CD4-positive, alpha-beta T cell treated with Interleukin-15 for 1 hour (primary cell): ENCODE data around the gene CRIM1.

Source experiments
- DNase-seq: peaks from one replicate; pipeline ENCODE4 v3.0.0-alpha.2; 2020

The CRIM1 gene

GRCh38 chr2:36427790-36428243 lies 72.2 kb downstream of the CRIM1 start:
- no peak for DNase-seq

- no peak for DNase-seq
These were observed 75.0 kb downstream of the CRIM1 start for GRCh38 chr2:36430549-36430948.

- DNase-seq = no peak
These were observed 76.9 kb downstream of the CRIM1 start for GRCh38 chr2:36432479-36432878.

DNA sequence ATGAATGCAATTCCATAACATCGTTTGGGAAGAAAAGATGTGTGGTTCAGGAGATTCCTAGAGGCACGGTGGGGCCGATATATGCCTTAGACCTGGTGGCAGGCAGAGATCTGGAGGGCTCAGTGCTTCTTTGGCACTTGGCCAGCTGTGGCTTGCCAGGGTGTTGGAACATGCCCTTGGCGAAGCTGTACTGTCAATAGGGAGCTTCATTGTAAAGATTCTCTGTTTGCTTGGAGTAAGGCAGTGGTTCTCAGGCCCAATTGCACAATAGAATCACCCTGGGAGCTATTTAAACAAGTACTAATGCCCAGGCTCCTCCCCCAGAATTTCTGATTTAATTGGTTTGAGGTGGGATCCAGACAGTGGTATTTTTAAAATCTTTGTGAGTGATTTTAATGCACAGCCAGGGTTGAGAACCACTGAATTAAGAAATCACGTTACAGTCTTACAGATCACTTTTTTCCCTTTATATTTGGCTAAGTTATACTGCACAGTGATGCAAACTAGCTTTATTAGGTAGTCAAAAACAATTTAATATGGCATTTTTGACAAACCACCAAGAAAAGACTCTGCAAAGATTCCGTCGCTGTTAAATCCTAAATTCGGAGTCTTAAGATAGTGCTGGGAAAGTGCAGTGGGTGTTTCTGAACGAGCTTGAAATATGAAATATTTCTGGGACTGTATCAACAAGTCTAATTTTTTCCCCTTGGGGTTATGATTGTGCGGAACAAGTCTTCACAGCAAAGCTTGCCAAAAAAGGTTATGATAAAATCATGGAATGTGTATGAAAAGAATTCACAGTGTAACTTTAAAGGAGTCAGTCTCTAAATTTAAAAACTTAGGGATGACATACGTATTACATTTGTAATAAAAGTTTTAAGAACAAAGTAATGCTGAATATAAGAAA lies 78.0 kb downstream of the CRIM1 start:
- DNase-seq = no peak

- DNase-seq = no peak
These were observed 82.9 kb downstream of the CRIM1 start for GRCh38 chr2:36438449-36438977.

GRCh38 chr2:36439084-36439483 lies 83.5 kb downstream of the CRIM1 start:
- no peak for DNase-seq

- no peak for DNase-seq
These were observed 85.6 kb downstream of the CRIM1 start for GRCh38 chr2:36441065-36441625.

- no peak for DNase-seq
These were observed 86.2 kb downstream of the CRIM1 start for GRCh38 chr2:36441816-36442215.

- DNase-seq = no peak
These were observed 88.8 kb downstream of the CRIM1 start for GRCh38 chr2:36444216-36444936.

GRCh38 chr2:36445185-36445866 lies 89.7 kb downstream of the CRIM1 start:
- no peak for DNase-seq

DNA sequence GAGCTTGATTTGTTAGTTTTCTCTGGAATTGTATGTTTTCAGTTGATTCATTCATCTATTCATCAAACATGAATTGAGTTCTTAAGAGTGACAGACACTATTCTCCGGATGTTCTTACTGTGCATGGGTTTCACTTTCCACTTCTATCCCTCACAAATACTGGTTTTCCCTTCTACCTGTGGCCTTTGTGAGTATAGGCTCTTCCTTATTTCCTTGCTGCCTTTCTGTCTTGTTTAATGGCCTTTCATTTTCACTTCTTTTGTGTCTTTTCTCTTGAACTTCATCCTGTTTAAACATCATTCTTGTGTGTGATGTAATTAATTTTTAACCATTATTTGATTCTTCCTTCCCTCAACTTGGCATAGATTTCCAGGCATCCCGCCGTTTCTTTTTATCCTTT lies 90.7 kb downstream of the CRIM1 start:
- no peak for DNase-seq

GRCh38 chr2:36449213-36449612 lies 93.6 kb downstream of the CRIM1 start:
- DNase-seq = no peak

GRCh38 chr2:36449943-36450392 lies 94.4 kb downstream of the CRIM1 start:
- DNase-seq = no peak

DNA sequence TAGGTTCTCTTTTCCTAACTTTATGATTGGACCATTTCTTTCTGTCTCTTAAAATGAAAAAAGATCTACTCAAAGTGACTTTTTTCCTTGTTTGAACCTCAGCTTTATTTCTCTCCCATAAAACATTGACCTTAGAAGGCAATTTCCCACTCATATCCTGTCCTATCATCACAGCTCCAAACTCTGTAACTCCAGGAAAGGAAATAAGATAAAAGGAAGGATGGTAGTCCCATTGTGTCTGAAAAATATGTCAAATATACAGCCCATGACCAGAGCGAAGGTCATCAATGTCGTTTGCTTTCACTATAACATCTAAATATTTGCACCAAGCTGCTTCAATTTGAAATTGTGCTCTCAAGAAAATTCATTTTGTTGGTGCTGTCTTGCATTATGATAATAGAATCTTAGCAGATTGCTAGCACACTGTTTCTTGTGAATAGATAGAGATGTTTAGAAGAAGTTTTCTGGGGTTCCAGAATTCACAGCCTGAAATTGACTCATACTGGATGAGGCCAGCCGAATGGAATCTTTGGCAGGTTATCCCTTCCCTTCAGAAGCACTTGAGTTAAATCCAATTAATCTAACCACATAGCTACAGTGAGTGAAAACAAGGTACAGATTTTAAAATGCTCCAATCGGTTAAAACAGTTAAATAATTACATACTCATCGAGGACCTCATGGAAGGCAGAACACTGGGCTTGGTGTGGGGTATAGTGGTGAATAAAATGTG lies 95.1 kb downstream of the CRIM1 start:
- no peak for DNase-seq

- no peak for DNase-seq
These were observed 95.9 kb downstream of the CRIM1 start for GRCh38 chr2:36451512-36451911.

DNA sequence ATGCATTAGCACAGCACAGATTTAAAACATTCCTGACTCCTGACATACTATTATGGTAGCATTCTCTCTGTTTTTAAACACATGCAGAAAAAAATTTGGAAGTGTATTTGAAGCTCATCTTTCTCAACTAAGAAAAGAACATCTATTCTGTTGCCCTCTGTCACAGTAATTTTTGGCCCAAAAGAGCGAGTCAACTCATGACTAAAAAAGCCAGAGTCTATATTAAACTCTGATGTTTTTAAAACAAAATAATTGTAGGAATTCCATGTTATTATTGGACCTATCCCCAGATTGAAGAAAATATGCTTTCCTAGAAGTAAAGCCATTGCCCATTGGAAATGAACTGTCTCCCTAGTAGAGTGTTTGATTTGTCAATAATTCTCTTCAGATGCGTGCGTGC lies 96.7 kb downstream of the CRIM1 start:
- DNase-seq = no peak

DNA sequence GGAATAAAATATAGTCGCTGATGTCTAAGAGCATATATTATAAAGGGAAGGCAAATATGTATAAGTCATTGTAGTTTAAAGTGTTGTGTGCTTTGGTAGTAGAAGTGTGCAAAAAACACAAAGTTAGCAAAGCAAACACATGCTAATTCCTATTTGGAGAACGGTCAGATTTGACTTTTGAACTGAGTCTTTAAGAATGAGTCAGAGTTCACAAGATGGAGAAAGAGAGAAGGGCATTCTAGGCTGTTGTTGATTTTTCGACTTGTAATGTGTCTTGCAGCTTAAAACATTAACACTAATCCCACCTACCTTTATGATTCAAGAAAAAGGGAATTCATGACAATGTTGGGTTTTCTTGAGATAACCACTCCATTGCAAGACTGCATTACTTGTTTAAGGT lies 98.1 kb downstream of the CRIM1 start:
- no peak for DNase-seq

GRCh38 chr2:36455011-36455410 lies 99.4 kb downstream of the CRIM1 start:
- no peak for DNase-seq

DNA sequence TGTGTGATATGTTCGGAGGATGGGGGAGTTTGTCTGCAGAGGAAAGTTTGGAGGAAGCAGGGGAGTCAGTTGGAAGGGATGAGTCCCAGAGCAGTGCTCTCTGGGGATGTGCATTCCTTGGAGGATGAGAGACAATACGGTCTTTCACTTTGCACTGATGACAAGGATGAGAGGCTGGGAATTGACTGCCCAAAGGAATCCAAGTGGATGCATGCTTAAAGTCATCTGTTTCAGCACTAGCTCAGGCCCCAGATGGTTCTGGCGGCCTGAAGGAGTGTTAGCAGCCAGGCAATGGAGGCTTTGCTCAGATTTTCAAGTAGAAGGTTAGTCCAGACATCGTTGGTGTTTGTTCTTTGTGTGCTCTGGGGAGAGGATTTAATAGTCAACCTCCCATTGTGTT lies 100.2 kb downstream of the CRIM1 start:
- DNase-seq = no peak

DNA sequence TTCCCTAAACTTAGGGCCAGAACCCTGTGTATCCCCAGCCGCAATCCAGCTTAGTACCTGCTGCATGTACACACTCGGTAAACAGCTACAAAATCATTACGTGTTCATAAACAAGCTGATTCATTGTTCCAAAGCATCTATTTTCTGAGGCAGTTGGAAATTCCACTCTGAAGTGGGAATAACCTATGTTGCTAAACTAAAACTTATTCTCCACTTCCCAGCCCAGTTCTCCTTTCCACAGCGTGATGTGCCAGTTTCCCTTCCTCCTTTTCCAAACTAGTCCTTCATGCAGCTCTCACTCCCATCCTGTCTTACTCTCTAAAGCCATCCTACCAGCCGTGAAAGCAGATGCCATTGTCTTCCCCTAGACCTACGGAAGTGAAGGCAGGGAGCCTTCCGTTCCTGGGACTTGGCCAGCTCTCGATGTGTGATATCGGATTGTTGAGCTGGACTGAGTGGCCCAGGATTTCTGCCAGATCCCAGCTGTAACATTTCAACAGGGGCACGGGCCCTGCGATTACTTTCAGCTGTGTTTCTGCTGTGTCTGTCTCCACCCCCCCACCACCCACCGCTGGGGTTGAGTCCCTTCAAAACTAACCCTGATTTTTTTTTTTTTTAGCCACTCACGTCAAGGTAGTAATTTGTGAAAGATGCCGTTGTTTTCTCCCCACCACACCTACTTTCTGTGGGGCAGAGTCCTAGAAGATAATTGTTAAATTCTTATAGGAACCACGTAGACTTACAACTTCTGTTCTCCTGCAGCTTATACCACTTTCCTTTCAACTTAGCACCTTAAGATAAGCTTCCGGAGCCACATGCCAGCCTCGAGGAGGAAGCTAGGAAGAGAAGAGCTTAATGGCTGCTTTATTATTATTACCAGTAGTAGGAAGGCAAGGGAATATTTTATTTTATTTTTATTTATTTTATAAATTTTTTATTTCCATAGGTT lies 100.9 kb downstream of the CRIM1 start:
- peak; percentile 20 for DNase-seq

DNA sequence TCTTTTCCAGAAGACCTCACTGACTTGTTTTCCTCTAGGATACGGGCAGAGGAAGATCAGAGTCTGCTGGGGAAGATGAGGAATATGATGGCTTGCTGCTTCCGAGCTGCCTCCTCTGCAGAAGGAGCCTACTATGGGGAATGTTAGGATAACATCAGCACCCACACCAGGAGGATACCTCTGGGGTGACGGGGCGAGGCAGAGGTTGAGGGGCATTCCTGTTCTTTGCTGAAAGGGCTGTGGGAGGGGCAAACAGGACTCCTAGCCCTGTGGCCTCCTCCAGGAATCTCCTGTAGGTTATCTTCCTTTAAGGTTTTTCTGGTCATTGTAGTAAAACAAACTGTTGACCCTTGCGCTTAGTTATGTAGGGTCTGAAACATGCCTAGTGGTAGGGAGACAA lies 102.5 kb downstream of the CRIM1 start:
- DNase-seq = no peak
